H9 (cell line): ENCODE results near the gene UNC79. TPM values are rescaled to one million over a fixed set of nuclear protein-coding genes. Genes with fewer than 3 reads are reported as not detected.

Experiments
- DNase-seq: peaks from one replicate; pipeline ENCODE4 v3.0.0-alpha.2; 2017
- H2AFZ ChIP-seq: one replicate; pipeline ENCODE4 v1.6.1; 2013; ENCODE audit warnings: mild to moderate bottlenecking, low read length, control low read depth, moderate library complexity
- H2AK5ac ChIP-seq: 2 replicates; pipeline ENCODE4 v1.6.1; 2013; ENCODE audit warnings: low read length, control low read depth, mixed read lengths; ENCODE audit not compliant: insufficient read length
- H2BK120ac ChIP-seq: one replicate; pipeline ENCODE4 v1.6.1; 2013; ENCODE audit warnings: low read depth, mild to moderate bottlenecking, low read length, control low read depth, inconsistent platforms; ENCODE audit not compliant: poor library complexity, severe bottlenecking
- H2BK12ac ChIP-seq: 2 replicates; pipeline ENCODE4 v1.6.1; 2013; ENCODE audit warnings: low read length, control low read depth, mixed read lengths, low read depth; ENCODE audit not compliant: insufficient read length
- H2BK15ac ChIP-seq: 2 replicates; pipeline ENCODE4 v1.6.1; 2013; ENCODE audit warnings: low read depth, low read length, control low read depth
- H2BK20ac ChIP-seq: one replicate; pipeline ENCODE4 v1.6.1; 2013; ENCODE audit warnings: low read depth, mild to moderate bottlenecking, low read length, control low read depth, inconsistent platforms; ENCODE audit not compliant: poor library complexity, severe bottlenecking
- H2BK5ac ChIP-seq: 2 replicates; pipeline ENCODE4 v1.6.1; 2013; ENCODE audit warnings: low read length, control low read depth, mixed read lengths; ENCODE audit not compliant: insufficient read length
- H3K14ac ChIP-seq: 2 replicates; pipeline ENCODE4 v1.6.1; 2013; ENCODE audit warnings: low read length, control low read depth; ENCODE audit not compliant: insufficient read depth
- H3K18ac ChIP-seq: 2 replicates; pipeline ENCODE4 v1.6.1; 2013; ENCODE audit warnings: low read depth, mild to moderate bottlenecking, mixed read lengths, low read length, control low read depth; ENCODE audit not compliant: insufficient read length
- H3K23ac ChIP-seq: 2 replicates; pipeline ENCODE4 v1.6.1; 2013; ENCODE audit warnings: low read length, control low read depth, mixed read lengths, low read depth; ENCODE audit not compliant: insufficient read length
- H3K23me2 ChIP-seq: 2 replicates; pipeline ENCODE4 v1.6.1; 2013; ENCODE audit warnings: low read depth, mild to moderate bottlenecking, mixed read lengths, low read length, control low read depth; ENCODE audit not compliant: insufficient read length, poor library complexity, severe bottlenecking
- H3K27ac ChIP-seq: 2 replicates; pipeline ENCODE4 v1.5.1; 2013; ENCODE audit warnings: low read length, control low read depth, mixed read lengths, low read depth; ENCODE audit not compliant: insufficient read length
- H3K27me3 ChIP-seq: 2 replicates; pipeline ENCODE4 v1.6.1; 2013; ENCODE audit warnings: low read length, control low read depth, inconsistent platforms; ENCODE audit not compliant: insufficient read depth
- H3K4ac ChIP-seq: 2 replicates; pipeline ENCODE4 v1.6.1; 2013; ENCODE audit warnings: low read depth, mild to moderate bottlenecking, control low read depth, inconsistent platforms, low read length, moderate library complexity
- H3K4me1 ChIP-seq: 2 replicates; pipeline ENCODE4 v1.6.1; 2013; ENCODE audit warnings: low read length, control low read depth, inconsistent platforms; ENCODE audit not compliant: insufficient read depth
- H3K4me2 ChIP-seq: 2 replicates; pipeline ENCODE4 v1.6.1; 2013; ENCODE audit warnings: low read length, control low read depth, mixed read lengths; ENCODE audit not compliant: insufficient read length, insufficient read depth
- H3K56ac ChIP-seq: 2 replicates; pipeline ENCODE4 v1.6.1; 2013; ENCODE audit warnings: low read depth, mild to moderate bottlenecking, mixed read lengths, low read length, control low read depth; ENCODE audit not compliant: insufficient read length
- H3K79me1 ChIP-seq: 2 replicates; pipeline ENCODE4 v1.6.1; 2013; ENCODE audit warnings: low read depth, mild to moderate bottlenecking, moderate library complexity, low read length, control low read depth, inconsistent platforms; ENCODE audit not compliant: insufficient read depth, poor library complexity, severe bottlenecking
- H3K79me2 ChIP-seq: 2 replicates; pipeline ENCODE4 v1.6.1; 2013; ENCODE audit warnings: low read length, control low read depth, inconsistent platforms; ENCODE audit not compliant: insufficient read depth
- H3K9ac ChIP-seq: 2 replicates; pipeline ENCODE4 v1.6.1; 2013; ENCODE audit warnings: low read length, control low read depth, mixed read lengths; ENCODE audit not compliant: insufficient read length; ENCODE audit errors: extremely low read depth
- H3K9me3 ChIP-seq: one replicate; pipeline ENCODE4 v1.6.1; 2013; ENCODE audit warnings: low read depth, low read length, inconsistent platforms; ENCODE audit not compliant: control insufficient read depth
- H3T11ph ChIP-seq: one replicate; pipeline ENCODE4 v1.6.1; 2013; ENCODE audit warnings: mild to moderate bottlenecking, low read length, control low read depth, inconsistent platforms
- H4K20me1 ChIP-seq: one replicate; pipeline ENCODE4 v1.6.1; 2013; ENCODE audit not compliant: control insufficient read depth, insufficient read length, insufficient read depth
- H4K5ac ChIP-seq: 2 replicates; pipeline ENCODE4 v1.6.1; 2013; ENCODE audit warnings: low read depth, mild to moderate bottlenecking, mixed read lengths, low read length, control low read depth; ENCODE audit not compliant: insufficient read length
- H4K8ac ChIP-seq: replicated peaks from 2 replicates; pipeline ENCODE4 v1.6.1; 2013; ENCODE audit warnings: low read length, control low read depth, mixed read lengths, low read depth; ENCODE audit not compliant: insufficient read length
- H4K91ac ChIP-seq: 2 replicates; pipeline ENCODE4 v1.6.1; 2013; ENCODE audit warnings: low read depth, mild to moderate bottlenecking, moderate library complexity, mixed read lengths, low read length, control low read depth; ENCODE audit not compliant: insufficient read length
- H3K27ac Mint-ChIP-seq, 3 experiments: 2 replicates in 2 of 3; 3 replicates in 1 of 3; pipeline ENCODE4 v1.8.0; 2020 to 2021; ENCODE audit warnings: mixed read lengths in 3 of 3, mild to moderate bottlenecking in 1 of 3, moderate library complexity in 1 of 3
- H3K27me3 Mint-ChIP-seq: 2 replicates; pipeline ENCODE4 v1.8.0; 2021; ENCODE audit warnings: low read depth, mild to moderate bottlenecking, moderate library complexity, mixed read lengths
- H3K36me3 Mint-ChIP-seq, 3 experiments: 2 replicates in 2 of 3; 3 replicates in 1 of 3; pipeline ENCODE4 v1.8.0; 2020 to 2021; ENCODE audit warnings: low read depth in 3 of 3, mixed read lengths in 3 of 3; ENCODE audit not compliant: insufficient read depth in 1 of 3
- H3K4me1 Mint-ChIP-seq, 2 experiments: 2 replicates each; pipeline ENCODE4 v1.8.0; 2020; ENCODE audit warnings: mixed read lengths in 2 of 2
- H3K4me3 Mint-ChIP-seq, 2 experiments: 2 replicates in 1 of 2; 3 replicates in 1 of 2; pipeline ENCODE4 v1.8.0; 2020 to 2021; ENCODE audit warnings: mild to moderate bottlenecking in 2 of 2, mixed read lengths in 2 of 2, moderate library complexity in 1 of 2
- H3K9me3 Mint-ChIP-seq, 2 experiments: 2 replicates in 1 of 2; 3 replicates in 1 of 2; pipeline ENCODE4 v1.8.0; 2020; ENCODE audit warnings: mild to moderate bottlenecking in 2 of 2, mixed read lengths in 2 of 2, moderate library complexity in 1 of 2
- CTCF ChIP-seq: fragments of 200-600 bp; sonication (generic); conservative IDR thresholded peaks from 3 replicates; pipeline ENCODE4 v1.8.0; 2021; ENCODE audit warnings: antibody characterized with exemption, mild to moderate bottlenecking
- WGBS: extraction: QIAGEN DNeasy Blood & Tissue Kit; methylation state at CpG from one replicate; pipeline ENCODE4 v1.1.7; 2013; ENCODE audit warnings: missing lambda C conversion rate, low lambda C conversion rate, mixed read lengths; ENCODE audit not compliant: insufficient read length; ENCODE audit errors: extremely low coverage; 5-methylcytosine and 5-hydroxymethylcytosine counted together
- total RNA-seq: library from RNA; stranded (reverse); gene quantifications from 2 replicates; pipeline ENCODE4 v1.2.1, GENCODE V29; 2021

Gene UNC79
- total RNA-seq, 1 experiment from 2014 or later, result 3.0 TPM

- TF ChIP-seq CTCF, result no peak
- Mint-ChIP-seq H3K9me3 (no peaks in the 10 kb centered on the region), H3K27ac (no peak overlapping the region), H3K4me1 (peaks cover 23 to 24% of the 10 kb centered on the region in 2 experiments), H3K27me3 (no peaks in the 10 kb centered on the region; the same call in none of the 2 replicates), H3K4me3 (no peak overlapping the region), H3K36me3 (no peaks in the 10 kb centered on the region)
- no peak overlapping the region for H3K18ac ChIP-seq
- no peak overlapping the region for H3K4ac ChIP-seq
- no peak overlapping the region for H3K27ac ChIP-seq
- H3K14ac ChIP-seq, result no peak overlapping the region
- H3K4me2 ChIP-seq, result no peak overlapping the region
- H2AFZ ChIP-seq, result no peak overlapping the region
- no peak overlapping the region for H3K56ac ChIP-seq
- no peak overlapping the region for H2BK120ac ChIP-seq
- DNase-seq, result no peak
- H3K4me1 ChIP-seq, result no peaks in the 10 kb centered on the region; the same call in 1 of the 2 replicates
- no peak overlapping the region for H2BK12ac ChIP-seq
- H3K79me2 ChIP-seq, result no peaks in the 10 kb centered on the region
- H4K91ac ChIP-seq, result no peak overlapping the region
- H2BK15ac ChIP-seq, result no peak overlapping the region
- no peak overlapping the region for H2AK5ac ChIP-seq
- no peak overlapping the region for H4K8ac ChIP-seq
- no peaks in the 10 kb centered on the region for H3K9me3 ChIP-seq
- WGBS, result no CpG with 5 or more reads among the region's 7 CpGs
- H3K27me3 ChIP-seq, result no peaks in the 10 kb centered on the region
- H3K79me1 ChIP-seq, result no peaks in the 10 kb centered on the region
- H4K20me1 ChIP-seq, result no peaks in the 10 kb centered on the region
- H4K5ac ChIP-seq, result no peak overlapping the region
- no peak overlapping the region for H3T11ph ChIP-seq
- no peaks in the 10 kb centered on the region for H3K23me2 ChIP-seq
- H3K9ac ChIP-seq, result no peak overlapping the region
- no peak overlapping the region for H2BK20ac ChIP-seq
- no peak overlapping the region for H2BK5ac ChIP-seq
- H3K23ac ChIP-seq, result no peak overlapping the region
Observed at GRCh38 chr14:93714605-93715004, 283.9 kb downstream of the UNC79 start.
